Anterior cingulate cortex (tissue), 58 donors: ENCODE measurements around the gene AOC3.
"Not testable (repeated sequence)": the region's sequence is repeated elsewhere in the genome, so short reads cannot be mapped to it uniquely, and the experiment has no call there.

ENCODE experiments used
- DNase-seq, 58 donors: peaks; one replicate each; lab custom pipeline; 2025; lab: John Stamatoyannopoulos, UW

Gene AOC3

GRCh38 chr17:42844271-42844670 lies 6.7 kb upstream of the AOC3 start, which contains the start of gene AOC2:
AOC2 (plus strand) TSS chr17:42844580; CDS start chr17:42844627, 47 bp downstream.
- DNase-seq, result no peak

GRCh38 chr17:42844761-42845555 lies 6.0 kb upstream of the AOC3 start:
- DNase-seq, result no peak

- DNase-seq, result no peak
These were observed 5.5 kb upstream of the AOC3 start for GRCh38 chr17:42845556-42845917.

- no peak for DNase-seq
These were observed 4.9 kb upstream of the AOC3 start for GRCh38 chr17:42845918-42846593.

GRCh38 chr17:42846594-42847280 lies 4.3 kb upstream of the AOC3 start:
- DNase-seq, result no peak

- no peak for DNase-seq
These were observed 2.9 kb upstream of the AOC3 start for GRCh38 chr17:42848093-42848492.

GRCh38 chr17:42849031-42849430 lies 2.0 kb upstream of the AOC3 start:
- DNase-seq, result no peak

- no peak for DNase-seq
These were observed 1.4 kb upstream of the AOC3 start for GRCh38 chr17:42849451-42850181.

- not testable (repeated sequence) for DNase-seq
These were observed 607 bp downstream of the AOC3 start for GRCh38 chr17:42851371-42852240.

- no peak for DNase-seq
These were observed 1.4 kb downstream of the AOC3 start for GRCh38 chr17:42852351-42852750.

GRCh38 chr17:42853004-42853403 lies 2.0 kb downstream of the AOC3 start:
- DNase-seq, result no peak

GRCh38 chr17:42853597-42853967 lies 2.6 kb downstream of the AOC3 start:
- DNase-seq, result no peak

GRCh38 chr17:42853968-42854790 lies 3.2 kb downstream of the AOC3 start:
- no peak for DNase-seq

GRCh38 chr17:42855048-42855596 lies 4.1 kb downstream of the AOC3 start:
- no peak for DNase-seq

- not testable (repeated sequence) for DNase-seq
These were observed 5.1 kb downstream of the AOC3 start for GRCh38 chr17:42856093-42856492.

GRCh38 chr17:42856516-42856915 lies 5.5 kb downstream of the AOC3 start:
- DNase-seq, result not testable (repeated sequence)

GRCh38 chr17:42857389-42857788 lies 6.4 kb downstream of the AOC3 start:
- no peak for DNase-seq

GRCh38 chr17:42865638-42866094 lies 14.7 kb downstream of the AOC3 start:
- DNase-seq, result no peak
